SH-SY5Y (cell line): ENCODE data around the gene SEL1L3.

Source experiments
- GATA2 ChIP-seq: IDR thresholded peaks from 2 replicates; pipeline ENCODE4 v1.6.1; 2011; ENCODE audit warnings: mild to moderate bottlenecking, low read depth, low read length
- GATA3 ChIP-seq: IDR thresholded peaks from 2 replicates; pipeline ENCODE4 v1.6.1; 2011; ENCODE audit warnings: low read depth, mild to moderate bottlenecking, low read length, moderate library complexity

GRCh38 chr4:25896776-25897539 is 34.2 kb upstream of the SEL1L3 start:
- no peak for TF ChIP-seq GATA2
- TF ChIP-seq GATA3: no peak
